GM12878 (cell line): ENCODE data around the gene PATZ1.

Experiments used
- CTCF ChIP-seq, 3 experiments: IDR thresholded peaks in 2 of 3; conservative IDR thresholded peaks in 1 of 3; 2 replicates each; pipeline ENCODE4 v1.5.1; 2011; ENCODE audit warnings: low read depth in 3 of 3, low read length in 3 of 3, mild to moderate bottlenecking in 3 of 3, control low read depth in 2 of 3, moderate library complexity in 2 of 3, inconsistent platforms in 1 of 3, mixed read lengths in 1 of 3; ENCODE audit not compliant: control insufficient read depth in 2 of 3, insufficient read depth in 1 of 3; ENCODE audit errors: extremely low read depth in 1 of 3
- EP300 ChIP-seq, 2 experiments: fragments of 150-350 bp in 1 of 2; IDR thresholded peaks; 2 replicates each; pipeline ENCODE4 v1.6.1; 2011 to 2012; ENCODE audit warnings: low read depth in 2 of 2, low read length in 2 of 2, borderline replicate concordance in 1 of 2, improper control_type of control experiment in 1 of 2, inconsistent platforms in 1 of 2; ENCODE audit not compliant: control insufficient read depth in 1 of 2
- EZH2 ChIP-seq: IDR thresholded peaks from 2 replicates; pipeline ENCODE4 v1.6.1; 2012; ENCODE audit warnings: low read depth, mild to moderate bottlenecking, control low read depth, inconsistent platforms, low read length, borderline replicate concordance; ENCODE audit not compliant: control insufficient read depth
- FOXK2 ChIP-seq: fragments of 450-650 bp; IDR thresholded peaks from 2 replicates; pipeline ENCODE4 v1.6.1; 2017; ENCODE audit warnings: mild to moderate bottlenecking, moderate library complexity
- GABPA ChIP-seq: IDR thresholded peaks from 2 replicates; pipeline ENCODE4 v1.6.1; 2014; ENCODE audit warnings: antibody characterized with exemption, low read depth, mild to moderate bottlenecking, inconsistent platforms
- HCFC1 ChIP-seq: fragments of 150-350 bp; IDR thresholded peaks from 2 replicates; pipeline ENCODE4 v1.6.1; 2014; ENCODE audit warnings: low read length
- MYC ChIP-seq: IDR thresholded peaks from 2 replicates; pipeline ENCODE4 v1.6.1; 2011; ENCODE audit warnings: mild to moderate bottlenecking, low read length, moderate library complexity, inconsistent platforms; ENCODE audit not compliant: insufficient read depth, insufficient replicate concordance, insufficient read length, severe bottlenecking
- POLR2AphosphoS5 ChIP-seq: IDR thresholded peaks from 2 replicates; pipeline ENCODE4 v1.6.1; 2011; ENCODE audit warnings: mild to moderate bottlenecking, low read length, inconsistent platforms
- SP1 ChIP-seq: IDR thresholded peaks from one replicate; pipeline ENCODE4 v1.6.1; 2011; ENCODE audit warnings: low read depth, low read length
- TCF7 ChIP-seq: IDR thresholded peaks from 2 replicates; pipeline ENCODE4 v1.6.1; 2014; ENCODE audit warnings: antibody characterized with exemption, borderline replicate concordance
- ZNF592 ChIP-seq: fragments of 450-650 bp; IDR thresholded peaks from 2 replicates; pipeline ENCODE4 v1.6.1; 2017; ENCODE audit warnings: mild to moderate bottlenecking, moderate library complexity

GRCh38 chr22:31378123-31378522 lies 32.0 kb upstream of the PATZ1 start:
- TF ChIP-seq EZH2 (no peak), GABPA (no peak), CTCF (IDR thresholded peaks at IDR 0.05 in 2 of 3, conservative IDR thresholded peaks at IDR 0.05 in 1 of 3; ENCODE audit: control insufficient read depth in 2 of 3, extremely low read depth in 1 of 3, insufficient read depth in 1 of 3, low read depth in 3 of 3, low read length in 3 of 3) (no peak), SP1 (no peak), POLR2AphosphoS5 (no peak), ZNF592 (no peak), MYC (no peak), TCF7 (no peak), EP300 (IDR thresholded peaks at IDR 0.05; ENCODE audit: borderline replicate concordance in 1 of 2, control insufficient read depth in 1 of 2, low read depth in 2 of 2, low read length in 2 of 2) (no peak), FOXK2 (no peak), HCFC1 (no peak)
